Urinary bladder (tissue), 4 donors: ENCODE data around the gene HLA-DOA. TPM values are rescaled to one million over a fixed set of nuclear protein-coding genes. Genes with fewer than 3 reads are reported as not detected.

Experiments used
- DNase-seq: peaks from one replicate; pipeline ENCODE4 v3.0.0-alpha.2; 2015; ENCODE audit errors: extremely low spot score
- H3K27ac ChIP-seq: one replicate; pipeline ENCODE4 v1.5.1; 2013; ENCODE audit warnings: low read depth, mild to moderate bottlenecking, moderate library complexity
- H3K36me3 ChIP-seq: one replicate; pipeline ENCODE4 v1.6.1; 2013; ENCODE audit warnings: mild to moderate bottlenecking, moderate library complexity; ENCODE audit not compliant: insufficient read depth
- H3K4me1 ChIP-seq: one replicate; pipeline ENCODE4 v1.6.1; 2013; ENCODE audit warnings: mild to moderate bottlenecking, moderate library complexity; ENCODE audit not compliant: insufficient read depth
- H3K4me3 ChIP-seq: one replicate; pipeline ENCODE4 v1.5.1; 2013; ENCODE audit warnings: low read depth, low read length
- WGBS: extraction: QIAGEN DNeasy Blood & Tissue Kit; methylation state at CpG from one replicate; pipeline ENCODE4 v1.1.7; 2013; 5-methylcytosine and 5-hydroxymethylcytosine counted together
- polyA plus RNA-seq: library from polyadenylated mRNA; stranded (reverse); fragments of 200-250 nt; gene quantifications from one replicate; pipeline ENCODE4 v1.2.3, GENCODE V29; 2013
- total RNA-seq: library from RNA; depleted of rRNA; stranded (reverse); fragments of >200 nt; gene quantifications from one replicate; pipeline ENCODE4 v1.2.3, GENCODE V29; 2014
- donor health status: healthy with polysubstance abuse.
- donor health status: healthy.

HLA-DOA gene
- total and polyA plus RNA-seq, 2 donors = 2.7 to 5.7 TPM

DNA sequence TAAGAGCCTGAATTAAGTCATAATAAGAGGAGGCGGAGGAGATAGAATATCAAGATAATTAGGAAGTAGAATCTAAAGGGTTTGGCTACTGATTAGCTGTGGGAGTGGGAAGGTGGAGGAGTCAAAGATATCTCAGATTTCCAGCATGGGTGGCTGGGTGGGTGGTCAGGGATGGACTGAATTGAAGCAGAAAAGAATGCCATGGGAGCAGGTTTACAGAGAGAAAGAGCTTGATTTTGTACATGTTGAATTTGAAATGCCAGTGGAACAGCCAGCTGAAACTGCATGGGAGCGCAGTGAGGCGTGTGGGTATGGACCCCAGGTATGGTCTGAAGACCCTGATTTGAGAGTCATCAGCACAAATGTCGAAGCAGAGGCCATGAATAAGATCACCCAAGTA is 55.1 kb downstream of the HLA-DOA start:
- 89% methylated on average over 4 of the region's 4 CpGs for WGBS
- no peak for DNase-seq

More for the DNA sequence above, 55.1 kb downstream of the HLA-DOA start:
- H3K4me1 ChIP-seq = peaks cover 2% of the 10 kb centered on the region
- no peaks in the 10 kb centered on the region for H3K36me3 ChIP-seq
- H3K27ac ChIP-seq = no peak overlapping the region
- H3K4me3 ChIP-seq = no peak overlapping the region

Other genes with a start within 250 kb of the HLA-DOA start
- 0.21 TPM for gene HLA-DQB2, start 246.1 kb downstream of the HLA-DOA start, total RNA-seq
- 0.10 TPM for gene HLA-DQB2, start 246.1 kb downstream of the HLA-DOA start, polyA plus RNA-seq
- 0.42 TPM for gene HLA-DOB, start 192.6 kb downstream of the HLA-DOA start, total RNA-seq
- 0.90 TPM for gene HLA-DOB, start 192.6 kb downstream of the HLA-DOA start, polyA plus RNA-seq
- gene TAP2, start 170.9 kb downstream of the HLA-DOA start, total RNA-seq = 14.0 TPM
- gene TAP2, start 170.9 kb downstream of the HLA-DOA start, polyA plus RNA-seq = 18.5 TPM
- gene PSMB8, start 165.5 kb downstream of the HLA-DOA start, total RNA-seq = 24.9 TPM
- gene PSMB8, start 165.5 kb downstream of the HLA-DOA start, polyA plus RNA-seq = 82.0 TPM
- 16.7 TPM for gene TAP1, start 155.9 kb downstream of the HLA-DOA start, total RNA-seq
- 49.8 TPM for gene TAP1, start 155.9 kb downstream of the HLA-DOA start, polyA plus RNA-seq
- gene PSMB9, start 155.4 kb downstream of the HLA-DOA start, total RNA-seq = 6.7 TPM
- 53.0 TPM for gene PSMB9, start 155.4 kb downstream of the HLA-DOA start, polyA plus RNA-seq
- gene HLA-DMB, start 68.6 kb downstream of the HLA-DOA start, total RNA-seq = 8.9 TPM
- gene HLA-DMB, start 68.6 kb downstream of the HLA-DOA start, polyA plus RNA-seq = 16.4 TPM
- gene HLA-DMA, start 56.5 kb downstream of the HLA-DOA start, total RNA-seq = 8.9 TPM
- gene HLA-DMA, start 56.5 kb downstream of the HLA-DOA start, polyA plus RNA-seq = 30.4 TPM
- 79.0 TPM for gene BRD2, start 41.0 kb downstream of the HLA-DOA start, total RNA-seq
- gene BRD2, start 41.0 kb downstream of the HLA-DOA start, polyA plus RNA-seq = 138 TPM
- 25.4 TPM for gene HLA-DPA1, start 64.1 kb upstream of the HLA-DOA start, total RNA-seq
- gene HLA-DPA1, start 64.1 kb upstream of the HLA-DOA start, polyA plus RNA-seq = 51.6 TPM
- 16.4 TPM for gene HLA-DPB1, start 66.4 kb upstream of the HLA-DOA start, total RNA-seq
- gene HLA-DPB1, start 66.4 kb upstream of the HLA-DOA start, polyA plus RNA-seq = 74.7 TPM
- gene COL11A2, start 182.9 kb upstream of the HLA-DOA start, total RNA-seq = 1.3 TPM
- gene COL11A2, start 182.9 kb upstream of the HLA-DOA start, polyA plus RNA-seq = 0.30 TPM
- gene RXRB, start 191.1 kb upstream of the HLA-DOA start, total RNA-seq = 21.4 TPM
- 41.6 TPM for gene RXRB, start 191.1 kb upstream of the HLA-DOA start, polyA plus RNA-seq
- gene SLC39A7, start 191.3 kb upstream of the HLA-DOA start, total RNA-seq = 60.0 TPM
- 77.1 TPM for gene SLC39A7, start 191.3 kb upstream of the HLA-DOA start, polyA plus RNA-seq
- gene HSD17B8, start 195.1 kb upstream of the HLA-DOA start, total RNA-seq = 7.6 TPM
- 17.3 TPM for gene HSD17B8, start 195.1 kb upstream of the HLA-DOA start, polyA plus RNA-seq
- 19.1 TPM for gene RING1, start 198.9 kb upstream of the HLA-DOA start, total RNA-seq
- 48.3 TPM for gene RING1, start 198.9 kb upstream of the HLA-DOA start, polyA plus RNA-seq